Kidney epithelial cell (primary cell): ENCODE results near the gene UBE2K. TPM values are rescaled to one million over a fixed set of nuclear protein-coding genes. Genes with fewer than 3 reads are reported as not detected.
"Not testable (repeated sequence)": the region's sequence is repeated elsewhere in the genome, so short reads cannot be mapped to it uniquely, and the experiment has no call there.

ENCODE experiments used
- DNase-seq: peaks from one replicate; pipeline ENCODE4 v3.0.0-alpha.2; 2010; ENCODE audit warnings: low read depth
- H3K27me3 ChIP-seq: 2 replicates; pipeline ENCODE4 v1.6.0; 2011; ENCODE audit warnings: low read length; ENCODE audit not compliant: control insufficient read depth, insufficient read depth
- H3K36me3 ChIP-seq: 2 replicates; pipeline ENCODE4 v1.5.1; 2011; ENCODE audit warnings: low read length; ENCODE audit not compliant: control insufficient read depth, insufficient read depth
- H3K4me3 ChIP-seq: 2 replicates; pipeline ENCODE4 v1.5.1; 2011; ENCODE audit warnings: low read depth, mild to moderate bottlenecking, control low read depth, low read length
- total RNA-seq: library from RNA; depleted of rRNA; stranded (reverse); fragments of >200 nt; gene quantifications from 2 replicates; pipeline ENCODE4 v1.2.3, GENCODE V29; 2015
- TF ChIP-seq, protein P1 (sequence below): IDR thresholded peaks from 2 replicates; pipeline ENCODE4 v1.5.1; 2011; ENCODE audit warnings: mild to moderate bottlenecking, moderate library complexity, low read length, control low read depth, inconsistent platforms; ENCODE audit not compliant: insufficient read depth, poor library complexity, severe bottlenecking

UBE2K gene
- total RNA-seq, 1 donor from 2014 or later: 24.9 TPM

DNA sequence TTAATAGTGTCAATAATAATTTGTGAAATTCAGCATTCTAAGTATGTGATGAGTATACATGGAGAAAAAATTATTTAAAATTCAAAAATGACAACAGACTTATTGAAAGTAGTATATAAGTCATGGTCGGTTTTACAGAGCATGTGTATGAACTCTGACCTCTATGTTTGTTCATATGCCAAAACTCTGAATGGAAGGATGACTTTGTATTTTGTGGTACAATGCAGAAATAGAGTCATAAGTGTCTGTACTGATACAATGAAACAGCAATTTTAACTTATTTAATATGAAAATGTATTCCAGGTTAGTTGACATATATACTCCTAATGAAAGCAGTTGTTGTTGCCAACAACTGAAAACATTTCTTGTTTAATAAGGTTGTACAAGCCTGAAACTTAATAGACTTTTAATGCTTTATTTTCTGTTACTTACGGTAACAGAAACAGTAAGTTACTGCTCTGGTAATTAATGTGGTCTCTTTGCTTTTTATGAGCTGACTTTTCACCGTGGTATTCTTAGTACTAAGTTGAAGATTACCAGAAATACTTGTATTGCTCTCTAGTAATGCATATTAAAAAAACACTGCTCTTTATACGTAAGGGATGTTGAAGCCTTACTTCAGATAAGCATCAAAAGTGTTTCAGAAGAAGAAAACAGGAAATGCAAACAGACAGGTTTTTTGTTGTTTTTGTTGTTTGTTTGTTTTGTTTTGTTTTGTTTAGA lies 1.9 kb downstream of the UBE2K start:
- Histone ChIP-seq H3K27me3 (no peaks in the 10 kb centered on the region), H3K36me3 (peaks cover 1% of the 10 kb centered on the region), H3K4me3 (peak overlapping the region; percentile 84)
- TF ChIP-seq, protein P1, sequence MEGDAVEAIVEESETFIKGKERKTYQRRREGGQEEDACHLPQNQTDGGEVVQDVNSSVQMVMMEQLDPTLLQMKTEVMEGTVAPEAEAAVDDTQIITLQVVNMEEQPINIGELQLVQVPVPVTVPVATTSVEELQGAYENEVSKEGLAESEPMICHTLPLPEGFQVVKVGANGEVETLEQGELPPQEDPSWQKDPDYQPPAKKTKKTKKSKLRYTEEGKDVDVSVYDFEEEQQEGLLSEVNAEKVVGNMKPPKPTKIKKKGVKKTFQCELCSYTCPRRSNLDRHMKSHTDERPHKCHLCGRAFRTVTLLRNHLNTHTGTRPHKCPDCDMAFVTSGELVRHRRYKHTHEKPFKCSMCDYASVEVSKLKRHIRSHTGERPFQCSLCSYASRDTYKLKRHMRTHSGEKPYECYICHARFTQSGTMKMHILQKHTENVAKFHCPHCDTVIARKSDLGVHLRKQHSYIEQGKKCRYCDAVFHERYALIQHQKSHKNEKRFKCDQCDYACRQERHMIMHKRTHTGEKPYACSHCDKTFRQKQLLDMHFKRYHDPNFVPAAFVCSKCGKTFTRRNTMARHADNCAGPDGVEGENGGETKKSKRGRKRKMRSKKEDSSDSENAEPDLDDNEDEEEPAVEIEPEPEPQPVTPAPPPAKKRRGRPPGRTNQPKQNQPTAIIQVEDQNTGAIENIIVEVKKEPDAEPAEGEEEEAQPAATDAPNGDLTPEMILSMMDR: no peak
- DNase-seq: no peak

DNA sequence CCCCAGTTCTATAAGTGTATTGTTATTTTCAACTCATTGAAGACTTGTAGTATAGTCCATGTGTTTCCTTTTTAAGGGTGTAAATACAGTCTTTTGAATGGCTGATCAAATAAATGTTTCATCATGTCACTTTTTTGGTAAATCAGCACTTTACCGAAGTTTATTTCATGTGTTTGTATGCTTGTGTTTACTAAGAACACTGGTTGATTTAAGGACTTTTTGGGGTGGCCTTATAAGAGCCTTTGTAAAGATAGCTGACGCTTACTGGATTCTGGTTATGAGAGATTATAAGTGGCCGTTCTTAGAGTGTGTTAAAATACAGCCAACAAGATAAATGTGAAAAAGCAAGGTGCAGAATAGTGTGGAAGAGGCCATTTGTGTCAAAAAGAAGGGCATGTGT lies 2.6 kb downstream of the UBE2K start:
- H3K4me3 ChIP-seq: no peak overlapping the region
- TF ChIP-seq, protein P1: no peak

DNA sequence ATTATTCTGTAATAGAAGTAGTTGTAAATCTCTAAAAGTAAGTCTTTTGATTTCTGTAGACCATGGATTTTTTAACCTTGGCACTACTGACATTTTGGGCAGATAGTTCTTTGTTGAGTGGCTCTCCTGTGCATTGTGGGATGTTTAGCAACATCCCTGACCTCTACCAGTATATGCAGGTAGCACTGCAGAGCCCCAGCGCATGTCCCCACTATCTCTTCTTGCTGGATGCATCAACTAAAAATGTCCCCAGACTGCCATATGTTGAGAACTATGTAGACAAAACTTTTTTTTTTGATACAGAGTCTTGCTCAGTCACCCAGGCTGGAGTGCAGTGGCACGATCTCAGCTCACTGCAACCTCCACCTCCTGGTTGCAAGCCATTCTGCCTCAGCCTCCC lies 4.8 kb downstream of the UBE2K start:
- Histone ChIP-seq H3K4me3 (no peak overlapping the region), H3K36me3 (peaks cover 1% of the 10 kb centered on the region), H3K27me3 (no peaks in the 10 kb centered on the region)
- TF ChIP-seq, protein P1: no peak
- DNase-seq: no peak

More for the DNA sequence above, 2.6 kb downstream of the UBE2K start:
- H3K36me3 ChIP-seq: peaks cover 1% of the 10 kb centered on the region
- no peak for DNase-seq
- H3K27me3 ChIP-seq: no peaks in the 10 kb centered on the region

DNA sequence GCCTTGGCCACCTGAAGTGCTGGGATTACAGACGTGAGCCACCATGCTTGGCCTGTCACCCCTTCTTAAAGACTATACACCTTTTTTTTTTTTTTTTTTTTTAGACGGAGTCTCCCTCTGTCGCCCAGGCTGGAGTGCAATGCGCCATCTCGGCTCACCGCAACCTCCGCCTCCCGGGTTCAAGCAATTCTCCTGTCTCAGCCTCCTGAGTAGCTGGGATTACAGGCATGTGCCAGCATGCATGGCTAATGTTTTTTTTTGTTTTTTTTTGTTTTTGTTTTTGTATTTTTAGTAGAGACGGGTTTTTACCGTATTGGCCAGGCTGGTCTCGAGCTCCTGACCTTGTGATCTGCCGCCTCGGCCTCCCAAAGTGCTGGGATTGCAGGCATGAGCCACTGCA lies 6.9 kb downstream of the UBE2K start:
- DNase-seq, H3K36me3 ChIP-seq, H3K27me3 ChIP-seq, H3K4me3 ChIP-seq: not testable (repeated sequence)

DNA sequence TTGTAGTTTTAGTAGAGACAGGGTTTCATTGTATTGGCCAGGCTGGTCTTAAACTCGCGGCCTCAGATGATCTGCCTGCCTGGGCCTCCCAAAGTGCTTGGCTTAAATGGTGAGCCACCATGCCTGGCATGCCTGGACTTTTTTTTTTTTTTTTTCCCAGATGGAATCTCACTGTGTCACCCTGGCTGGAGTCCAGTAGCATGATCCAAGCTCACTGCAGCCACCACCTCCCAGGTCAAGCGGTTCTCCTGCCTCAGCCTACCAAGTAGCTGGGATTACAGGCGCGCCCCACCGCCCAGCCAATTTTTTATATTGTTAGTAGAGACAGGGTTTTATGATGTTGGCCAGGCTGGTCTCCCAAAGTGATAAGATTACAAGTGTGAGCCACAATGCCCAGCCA lies 8.4 kb downstream of the UBE2K start:
- H3K36me3 ChIP-seq: peaks cover 1% of the 10 kb centered on the region
- TF ChIP-seq, protein P1: no peak

DNA sequence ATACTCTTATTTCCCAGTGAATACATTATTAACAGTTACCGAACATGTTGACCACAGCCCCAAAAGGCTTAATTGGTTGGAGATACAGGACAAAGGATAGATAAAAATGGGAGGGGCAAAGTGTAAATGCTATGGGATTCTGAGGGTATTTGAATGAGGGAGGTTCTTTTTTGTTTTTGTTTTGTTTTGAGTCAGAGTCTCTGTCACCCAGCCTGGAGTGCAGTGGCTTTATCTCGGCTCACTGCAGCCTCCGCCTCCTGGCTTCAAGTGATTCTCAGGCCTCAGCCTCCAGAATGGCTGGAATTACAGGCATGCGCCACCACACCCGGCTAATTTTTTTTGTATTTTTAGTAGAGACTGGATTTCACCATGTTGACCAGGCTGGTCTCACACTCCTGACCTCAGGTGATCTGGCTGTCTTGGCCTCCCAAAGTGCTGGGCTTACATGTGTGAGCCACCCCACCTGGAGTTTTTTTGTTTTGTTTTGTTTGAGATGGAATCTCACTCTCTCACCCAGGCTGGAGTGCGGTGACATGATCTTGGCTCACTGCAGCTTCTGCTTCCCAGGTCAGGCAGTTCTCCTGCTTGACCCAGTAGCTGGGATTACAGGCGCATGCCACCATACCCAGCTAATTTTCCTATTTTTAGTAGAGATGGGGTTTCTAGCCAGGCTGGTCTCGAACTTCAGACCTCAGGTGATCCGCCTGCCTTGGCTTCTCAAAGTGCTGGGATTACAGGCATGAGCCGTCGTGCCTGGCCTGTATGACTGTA lies 9.0 kb downstream of the UBE2K start:
- no peaks in the 10 kb centered on the region for H3K27me3 ChIP-seq
- H3K4me3 ChIP-seq: no peak overlapping the region
- no peak for DNase-seq
- H3K36me3 ChIP-seq: peaks cover 1% of the 10 kb centered on the region
- TF ChIP-seq, protein P1: no peak

More for the DNA sequence above, 8.4 kb downstream of the UBE2K start:
- Histone ChIP-seq H3K27me3 (no peaks in the 10 kb centered on the region), H3K4me3 (no peak overlapping the region)
- DNase-seq: no peak
